Activated effector memory CD4-positive, alpha-beta T cell treated with Interleukin-2 at 50 U/mL for 16 hours (primary cell): ENCODE data around the gene TSEN54.
"Not testable (repeated sequence)": the region's sequence is repeated elsewhere in the genome, so short reads cannot be mapped to it uniquely, and the experiment has no call there.

Experiments used
- DNase-seq: peaks from one replicate; pipeline ENCODE4 v3.0.0-alpha.2; 2020

The TSEN54 gene

GRCh38 chr17:75505640-75506039 is 10.7 kb upstream of the TSEN54 start:
- DNase-seq = no peak

- no peak for DNase-seq
These were observed 10.2 kb upstream of the TSEN54 start for GRCh38 chr17:75506134-75506533.

- no peak for DNase-seq
These were observed 9.4 kb upstream of the TSEN54 start for GRCh38 chr17:75506888-75507287.

GRCh38 chr17:75507733-75508719 is 8.3 kb upstream of the TSEN54 start:
- no peak for DNase-seq

- DNase-seq = no peak
These were observed 7.4 kb upstream of the TSEN54 start for GRCh38 chr17:75508931-75509361.

- no peak for DNase-seq
These were observed 6.6 kb upstream of the TSEN54 start for GRCh38 chr17:75509528-75510258.

- no peak for DNase-seq
These were observed 5.1 kb upstream of the TSEN54 start for GRCh38 chr17:75511270-75511609.

- no peak for DNase-seq
These were observed 4.4 kb upstream of the TSEN54 start for GRCh38 chr17:75511610-75512575.

GRCh38 chr17:75512926-75513640 is 3.2 kb upstream of the TSEN54 start:
- no peak for DNase-seq

GRCh38 chr17:75513641-75514000 is 2.7 kb upstream of the TSEN54 start:
- no peak for DNase-seq

- no peak for DNase-seq
These were observed 1.9 kb upstream of the TSEN54 start for GRCh38 chr17:75514299-75514918.

- DNase-seq = no peak
These were observed 1.3 kb upstream of the TSEN54 start for GRCh38 chr17:75514919-75515495.

GRCh38 chr17:75515496-75516254 is 653 bp upstream of the TSEN54 start, which contains the start of gene CASKIN2:
TSS of gene CASKIN2 (minus strand) at chr17:75515537. CDS start at chr17:75513804, 1,733 bp downstream.
- DNase-seq = peak; percentile 58

- DNase-seq = no peak
These were observed 430 bp downstream of the TSEN54 start for GRCh38 chr17:75516619-75517296.

- no peak for DNase-seq
These were observed 1.1 kb downstream of the TSEN54 start for GRCh38 chr17:75517297-75517865.

GRCh38 chr17:75518201-75518600 is 1.9 kb downstream of the TSEN54 start:
- DNase-seq = peak; percentile 32

- no peak for DNase-seq
These were observed 2.7 kb downstream of the TSEN54 start for GRCh38 chr17:75518983-75519537.

GRCh38 chr17:75520413-75520812 is 4.1 kb downstream of the TSEN54 start:
- DNase-seq = not testable (repeated sequence)

- DNase-seq = no peak
These were observed 5.0 kb downstream of the TSEN54 start for GRCh38 chr17:75521290-75521689.
